A549 (cell line): ENCODE data around the gene NFIA. TPM values are rescaled to one million over a fixed set of nuclear protein-coding genes. Genes with fewer than 3 reads are reported as not detected.

Experiments used
- ATAC-seq, 2 experiments: fragments of 200-7000 bp in 1 of 2; fragments of >200 bp in 1 of 2; cut with Nextera tagmentation in 1 of 2; cut with Tn5 transposase in 1 of 2; 3 replicates each; pipeline versions ENCODE4 v1.8.0 to v1.9.1; 2018 to 2020; ENCODE audit warnings: mild to moderate bottlenecking in 1 of 2, moderate library complexity in 1 of 2
- CTCF ChIA-PET: fragments of 300-600 bp; sonication (Branson Sonifier 250); formaldehyde crosslinking; extraction: SDS; loops from one replicate; lab custom pipeline; 2021; ENCODE audit warnings: antibody characterized with exemption, inconsistent platforms; lab: Yijun Ruan, JAX
- POLR2A ChIA-PET: fragments of 350-600 bp; formaldehyde crosslinking; extraction: SDS; loops from one replicate; lab custom pipeline; 2021; ENCODE audit warnings: antibody characterized with exemption, inconsistent platforms; lab: Yijun Ruan, JAX
- DNase-seq, 2 experiments: peaks; one replicate each; pipeline versions ENCODE4 v3.0.0 to v3.0.0-alpha.2; 2011 to 2016; ENCODE audit warnings: low read depth in 1 of 2, low spot score in 1 of 2
- FAIRE-seq: peaks from 2 replicates; lab custom pipeline; 2011; peaks lifted over from hg19 to GRCh38; lab: Jason Lieb, UNC
- H3K27ac ChIP-seq, 2 experiments: fragments of >200 bp; sonication (Bioruptor Twin); formaldehyde crosslinking; 3 replicates each; pipeline ENCODE4 v1.5.1; 2016 to 2017
- H3K4me1 ChIP-seq: fragments of >200 bp; sonication (Bioruptor Twin); formaldehyde crosslinking; 3 replicates; pipeline ENCODE4 v1.6.1; 2016
- H3K4me2 ChIP-seq: fragments of >200 bp; sonication (Bioruptor Twin); formaldehyde crosslinking; 3 replicates; pipeline ENCODE4 v1.6.1; 2016
- H3K4me3 ChIP-seq: fragments of >200 bp; sonication (Bioruptor Twin); formaldehyde crosslinking; 3 replicates; pipeline ENCODE4 v1.5.1; 2016
- H3K9me3 ChIP-seq: fragments of >200 bp; sonication (Bioruptor Twin); formaldehyde crosslinking; 3 replicates; pipeline ENCODE4 v1.6.1; 2016
- CHD2 ChIP-seq: fragments of 150-350 bp; IDR thresholded peaks from 2 replicates; pipeline ENCODE4 v1.6.1; 2014; ENCODE audit warnings: low read length; ENCODE audit not compliant: partially characterized antibody
- CHD4 ChIP-seq: fragments of 200-600 bp; sonication (generic); IDR thresholded peaks from 2 replicates; pipeline ENCODE4 v1.6.1; 2016; ENCODE audit warnings: antibody characterized with exemption, mild to moderate bottlenecking, borderline replicate concordance
- EHF ChIP-seq: fragments of 250-450 bp; sonication (Bioruptor Pico); IDR thresholded peaks from 2 replicates; pipeline ENCODE4 v1.5.0; 2020; ENCODE audit warnings: mild to moderate bottlenecking
- EHMT2 ChIP-seq: fragments of 200-600 bp; sonication (generic); IDR thresholded peaks from 2 replicates; pipeline ENCODE4 v1.6.1; 2016; ENCODE audit warnings: antibody characterized with exemption, low read depth, mild to moderate bottlenecking, moderate library complexity
- FOSB ChIP-seq: fragments of 250-450 bp; sonication (Bioruptor Pico); IDR thresholded peaks from 2 replicates; pipeline ENCODE4 v1.5.0; 2020; ENCODE audit warnings: mild to moderate bottlenecking, moderate library complexity
- FOXS1 ChIP-seq: fragments of 250-450 bp; sonication (Bioruptor Pico); IDR thresholded peaks from 2 replicates; pipeline ENCODE4 v1.5.0; 2020; ENCODE audit warnings: mild to moderate bottlenecking, moderate library complexity
- HMGXB4 ChIP-seq: fragments of 250-450 bp; sonication (Bioruptor Pico); IDR thresholded peaks from 2 replicates; pipeline ENCODE4 v1.5.0; 2021; ENCODE audit warnings: mild to moderate bottlenecking, moderate library complexity, borderline replicate concordance
- HOXA7 ChIP-seq: fragments of 250-450 bp; sonication (Bioruptor Pico); IDR thresholded peaks from 2 replicates; pipeline ENCODE4 v1.5.0; 2020; ENCODE audit warnings: mild to moderate bottlenecking, moderate library complexity
- JUN ChIP-seq, 2 experiments: fragments of >200 bp; sonication (Bioruptor Twin); formaldehyde crosslinking; IDR thresholded peaks; 2 replicates in 1 of 2; 3 replicates in 1 of 2; pipeline ENCODE4 v1.6.1; 2016 to 2017
- KDM1A ChIP-seq: fragments of 200-600 bp; sonication (generic); IDR thresholded peaks from 2 replicates; pipeline ENCODE4 v1.6.1; 2016; ENCODE audit warnings: low read depth, mild to moderate bottlenecking
- KDM5A ChIP-seq: fragments of 200-600 bp; sonication (generic); IDR thresholded peaks from 2 replicates; pipeline ENCODE4 v1.6.1; 2016; ENCODE audit warnings: antibody characterized with exemption, mild to moderate bottlenecking
- MAFK ChIP-seq: fragments of 450-650 bp; IDR thresholded peaks from 2 replicates; pipeline ENCODE4 v1.6.1; 2014; ENCODE audit not compliant: partially characterized antibody
- MAZ ChIP-seq: fragments of 150-350 bp; IDR thresholded peaks from 2 replicates; pipeline ENCODE4 v1.6.1; 2014; ENCODE audit warnings: antibody characterized with exemption, low read depth, low read length, borderline replicate concordance
- PHF8 ChIP-seq: fragments of 200-600 bp; sonication (generic); IDR thresholded peaks from 2 replicates; pipeline ENCODE4 v1.6.1; 2016; ENCODE audit warnings: low read depth, mild to moderate bottlenecking, antibody characterized with exemption, moderate library complexity, borderline replicate concordance
- POLR2AphosphoS2 ChIP-seq: conservative IDR thresholded peaks from 2 replicates; pipeline ENCODE4 v1.6.1; 2012; ENCODE audit warnings: low read length, improper control_type of control experiment, inconsistent platforms
- RCOR1 ChIP-seq: fragments of 150-350 bp; IDR thresholded peaks from 2 replicates; pipeline ENCODE4 v1.6.1; 2014; ENCODE audit warnings: antibody characterized with exemption, low read length, low read depth
- REST ChIP-seq: fragments of 200-600 bp; sonication (generic); IDR thresholded peaks from 2 replicates; pipeline ENCODE4 v1.6.1; 2016; ENCODE audit warnings: antibody characterized with exemption, mild to moderate bottlenecking, moderate library complexity
- RFX5 ChIP-seq: fragments of 450-650 bp; IDR thresholded peaks from 2 replicates; pipeline ENCODE4 v1.7.1; 2014; ENCODE audit warnings: antibody characterized with exemption, mild to moderate bottlenecking, moderate library complexity
- SMC3 ChIP-seq: fragments of >200 bp; sonication (Bioruptor Twin); formaldehyde crosslinking; IDR thresholded peaks from 3 replicates; pipeline ENCODE4 v1.6.1; 2018; ENCODE audit warnings: inconsistent platforms
- TFCP2L1 ChIP-seq: fragments of 250-450 bp; sonication (Bioruptor Pico); IDR thresholded peaks from 2 replicates; pipeline ENCODE4 v1.5.0; 2021; ENCODE audit warnings: mild to moderate bottlenecking
- TP53 ChIP-seq: fragments of 250-450 bp; sonication (Bioruptor Pico); IDR thresholded peaks from 2 replicates; pipeline ENCODE4 v1.5.0; 2021; ENCODE audit warnings: mild to moderate bottlenecking, moderate library complexity
- ZC3H11A ChIP-seq: fragments of 450-650 bp; IDR thresholded peaks from 2 replicates; pipeline ENCODE4 v1.6.1; 2014; ENCODE audit warnings: antibody characterized with exemption, mild to moderate bottlenecking
- WGBS: methylation state at CpG from one replicate; pipeline ENCODE4 v1.1.6; 2017; ENCODE audit errors: missing lambda C conversion rate; 5-methylcytosine and 5-hydroxymethylcytosine counted together
- polyA plus RNA-seq, 4 experiments: library from polyadenylated mRNA; depleted of rRNA in 3 of 4; stranded (reverse); fragments of >200 nt; fragmentation: RNase III in 1 of 4; extraction: RNeasy Plus Mini Kit Qiagen cat#74134 plus additional on column Dnase treatment in 1 of 4; gene quantifications; 2 replicates in 3 of 4; 3 replicates in 1 of 4; pipeline ENCODE4 v1.2.3, GENCODE V29; 2011 to 2017

Gene NFIA
- polyA plus RNA-seq, 2 of the 4 experiments (the other 2 are of a cell fraction), result 6.5 to 25.8 TPM

- no peak for TF ChIP-seq EHF (CRISPR knock-in tag)
- no peak for TF ChIP-seq RFX5
- no peak for TF ChIP-seq RCOR1
- no peak for TF ChIP-seq SMC3
- TF ChIP-seq TFCP2L1, result no peak
- no peak for TF ChIP-seq CHD2
- no peak for TF ChIP-seq FOSB (CRISPR knock-in tag)
- no peak for TF ChIP-seq REST
- no peak for TF ChIP-seq TP53 (CRISPR knock-in tag)
- TF ChIP-seq ZC3H11A, result no peak
- no peak for TF ChIP-seq KDM5A
- TF ChIP-seq PHF8, result no peak
- TF ChIP-seq HMGXB4, result no peak
- TF ChIP-seq EHMT2, result no peak
- TF ChIP-seq MAZ, result no peak
- TF ChIP-seq JUN (IDR thresholded peaks at IDR 0.05), result no peak
- no peak for TF ChIP-seq MAFK
- H3K4me1 ChIP-seq, result no peaks in the 10 kb centered on the region
- FAIRE-seq (no peak), ATAC-seq (no peak), DNase-seq (no peak)
- ChIA-PET CTCF (interaction anchor here (2.4 kb wide), 1 partner anchor 122 kb away, joined by 5 read pairs; no protein-coding TSS in a partner anchor), POLR2A (no interaction called here)
- no peaks in the 10 kb centered on the region for H3K9me3 ChIP-seq
- no peak overlapping the region for H3K4me2 ChIP-seq
- H3K27ac ChIP-seq, result no peak overlapping the region
- no peak overlapping the region for H3K4me3 ChIP-seq
- WGBS, result 92% methylated on average over 6 of the region's 6 CpGs
These were observed 377.8 kb downstream of the NFIA start for GRCh38 chr1:61460191-61460590.

- Histone ChIP-seq H3K4me1 (no peaks in the 10 kb centered on the region), H3K4me3 (no peak overlapping the region), H3K4me2 (no peak overlapping the region), H3K27ac (no peak overlapping the region), H3K9me3 (no peaks in the 10 kb centered on the region)
- ATAC-seq, result no peak
- 88% methylated on average over 14 of the region's 14 CpGs for WGBS
- CTCF ChIA-PET, result interaction anchor here (0.6 kb wide), 1 partner anchor 9 kb away, joined by 3 read pairs; no protein-coding TSS in a partner anchor
- POLR2A ChIA-PET, result no interaction called here
- TF ChIP-seq KDM5A (no peak), FOXS1 (CRISPR knock-in tag) (no peak), ZC3H11A (no peak), EHMT2 (no peak), KDM1A (no peak), RCOR1 (no peak), POLR2AphosphoS2 (no peak), HOXA7 (no peak), CHD4 (no peak)
- DNase-seq, result no peak
- no peak for FAIRE-seq
These were observed 379.3 kb downstream of the NFIA start for GRCh38 chr1:61461406-61462384.
